NCI-H1092 treated with DMSO at 0.1 percent for 48 hours (cell line): ENCODE measurements around the gene MYG1.

ENCODE experiments used
- DNase-seq: peaks from one replicate; lab custom pipeline; 2025; lab: John Stamatoyannopoulos, UW

Gene MYG1

GRCh38 chr12:53299454-53300180, at the start of gene MYG1:
MYG1 (plus strand) TSS chr12:53299695; CDS start chr12:53299738, 43 bp downstream.
- peak; percentile 66 for DNase-seq

- peak; percentile 47 for DNase-seq
Measured at GRCh38 chr12:53251477-53252348, 47.8 kb upstream of the MYG1 start.

GRCh38 chr12:53252349-53252916, 47.1 kb upstream of the MYG1 start:
- no peak for DNase-seq

GRCh38 chr12:53253298-53253697, 46.2 kb upstream of the MYG1 start:
- DNase-seq, result no peak

- DNase-seq, result no peak
Measured at GRCh38 chr12:53254816-53255545, 44.5 kb upstream of the MYG1 start.

- no peak for DNase-seq
Measured at GRCh38 chr12:53255996-53256395, 43.5 kb upstream of the MYG1 start.

- DNase-seq, result no peak
Measured at GRCh38 chr12:53258541-53259539, 40.7 kb upstream of the MYG1 start.

GRCh38 chr12:53259891-53260290, 39.6 kb upstream of the MYG1 start:
- no peak for DNase-seq

- DNase-seq, result no peak
Measured at GRCh38 chr12:53265783-53266182, 33.7 kb upstream of the MYG1 start.

- DNase-seq, result no peak
Measured at GRCh38 chr12:53267306-53267998, 32.0 kb upstream of the MYG1 start.

GRCh38 chr12:53267999-53268629, 31.4 kb upstream of the MYG1 start, which contains the start of gene ESPL1:
ESPL1 (plus strand) TSS chr12:53268299; CDS start chr12:53268767, 468 bp downstream.
- DNase-seq, result peak; percentile 50

- no peak for DNase-seq
Measured at GRCh38 chr12:53268630-53269562, 30.6 kb upstream of the MYG1 start.

- no peak for DNase-seq
Measured at GRCh38 chr12:53274445-53274844, 25.1 kb upstream of the MYG1 start.

- DNase-seq, result no peak
Measured at GRCh38 chr12:53276511-53276910, 23.0 kb upstream of the MYG1 start.

- DNase-seq, result no peak
Measured at GRCh38 chr12:53277981-53278380, 21.5 kb upstream of the MYG1 start.

- no peak for DNase-seq
Measured at GRCh38 chr12:53279283-53279869, 20.1 kb upstream of the MYG1 start.

- no peak for DNase-seq
Measured at GRCh38 chr12:53279888-53280498, 19.5 kb upstream of the MYG1 start.

GRCh38 chr12:53286448-53286847, 13.0 kb upstream of the MYG1 start:
- DNase-seq, result no peak
